ENCODE results near the gene FUZ. TPM values are rescaled to one million over a fixed set of nuclear protein-coding genes. Genes with fewer than 3 reads are reported as not detected.

The FUZ gene
- total RNA-seq, 2 donors from 2014 or later: 7.6 to 10.0 TPM

DNA sequence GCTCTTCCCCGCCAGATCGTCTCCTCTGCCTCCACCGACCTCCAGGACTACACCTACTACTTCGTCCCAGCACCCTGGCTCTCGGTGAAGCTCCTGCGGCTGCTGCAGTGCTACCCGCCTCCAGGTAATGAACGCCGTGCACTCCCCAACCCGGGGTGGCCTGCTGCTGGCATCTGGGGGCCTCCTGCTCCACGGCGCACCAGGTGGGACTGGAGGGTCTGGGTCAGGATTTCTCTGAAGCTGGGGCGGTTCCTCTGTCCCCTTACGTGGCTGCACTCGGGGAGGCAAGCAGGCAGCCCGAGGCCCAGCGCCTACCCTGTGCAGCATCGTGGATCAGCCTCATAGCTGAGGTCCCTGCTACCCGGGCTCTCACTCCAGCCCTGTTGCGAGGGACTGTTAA is 17.5 kb downstream of the FUZ start:
- ATAC-seq (no peak), DNase-seq (no peak)
- intact Hi-C loops (cut with DNase I, micrococcal nuclease): no loop called here

DNA sequence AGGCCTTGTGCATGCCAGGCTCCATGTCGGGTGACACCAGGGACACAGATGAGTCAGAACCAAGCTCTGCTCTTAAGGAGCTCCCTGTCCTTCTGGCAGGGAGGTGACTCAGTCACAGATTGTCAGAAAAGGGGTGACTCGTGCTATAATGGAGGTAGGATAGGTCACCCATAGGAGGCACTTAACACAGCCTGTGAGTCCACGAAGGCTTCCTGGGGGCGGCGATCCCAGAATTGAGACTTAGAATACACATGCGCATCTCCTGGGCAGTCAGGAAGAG is 19.6 kb downstream of the FUZ start:
- intact Hi-C loops (cut with DNase I, micrococcal nuclease): no loop called here

DNA sequence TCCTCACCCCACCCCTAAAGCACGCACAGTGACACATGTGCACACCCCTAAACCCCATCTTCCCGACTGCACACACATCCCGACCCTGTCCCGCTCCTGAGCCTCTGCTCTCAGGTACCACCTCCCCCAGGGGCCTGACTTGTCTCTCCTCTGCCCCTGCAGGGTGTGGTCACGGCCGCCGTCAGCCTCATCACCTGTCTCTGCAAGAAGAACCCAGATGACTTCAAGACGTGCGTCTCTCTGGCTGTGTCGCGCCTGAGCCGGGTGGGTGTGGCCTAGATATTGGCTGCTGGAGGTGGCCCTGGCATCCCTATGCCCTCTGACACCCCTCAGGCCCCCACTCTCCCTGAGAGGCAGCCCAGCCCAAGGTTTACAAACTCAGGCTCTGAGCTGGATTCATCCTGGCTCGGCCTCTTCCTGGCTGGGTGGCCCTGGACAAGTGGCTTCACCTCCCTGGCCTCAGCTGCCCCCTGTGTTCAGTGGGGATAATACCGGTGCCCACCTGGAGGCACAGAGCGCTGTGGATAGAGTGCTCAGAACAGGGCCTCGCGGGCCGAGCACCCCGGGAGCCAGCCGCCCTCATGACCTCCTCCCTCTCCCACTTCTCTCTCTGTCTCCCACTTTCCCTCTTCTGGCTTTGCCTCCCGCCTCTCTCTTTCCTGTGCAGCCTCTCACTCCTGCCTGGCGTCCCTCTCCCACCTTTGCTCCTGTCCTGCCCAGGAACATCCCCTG is 20.1 kb downstream of the FUZ start:
- DNase-seq: no peak
- intact Hi-C loops (cut with DNase I, micrococcal nuclease): no loop called here
- no peak for ATAC-seq

More for the DNA sequence above, 19.6 kb downstream of the FUZ start:
- ATAC-seq: no peak
- DNase-seq: no peak

DNA sequence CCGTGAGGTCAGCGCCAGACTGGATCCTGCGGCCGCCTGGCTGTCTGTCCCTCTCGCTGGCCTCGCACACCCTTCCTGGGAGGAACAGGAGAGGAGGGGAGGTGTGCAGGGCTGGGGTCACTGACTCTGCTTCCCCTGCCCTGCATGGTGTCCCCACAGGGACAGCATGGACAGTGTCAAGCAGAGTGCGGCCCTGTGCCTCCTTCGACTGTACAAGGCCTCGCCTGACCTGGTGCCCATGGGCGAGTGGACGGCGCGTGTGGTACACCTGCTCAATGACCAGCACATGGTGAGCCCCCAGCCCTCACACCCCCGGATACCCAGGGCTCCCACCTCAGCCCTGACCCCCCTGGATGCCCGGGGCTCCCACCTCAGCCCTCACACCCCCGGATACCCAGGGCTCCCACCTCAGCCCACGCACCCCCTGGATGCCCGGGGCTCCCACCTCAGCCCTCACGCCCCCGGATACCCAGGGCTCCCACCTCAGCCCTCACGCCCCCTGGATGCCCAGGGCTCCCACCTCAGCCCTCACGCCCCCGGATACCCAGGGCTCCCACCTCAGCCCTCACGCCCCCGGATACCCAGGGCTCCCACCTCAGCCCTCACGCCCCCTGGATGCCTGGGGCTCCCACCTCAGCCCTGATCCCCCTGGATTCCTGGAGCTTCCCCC is 21.2 kb downstream of the FUZ start:
- intact Hi-C loops (cut with DNase I, micrococcal nuclease): no loop called here
- no peak for DNase-seq
- no peak for ATAC-seq

DNA sequence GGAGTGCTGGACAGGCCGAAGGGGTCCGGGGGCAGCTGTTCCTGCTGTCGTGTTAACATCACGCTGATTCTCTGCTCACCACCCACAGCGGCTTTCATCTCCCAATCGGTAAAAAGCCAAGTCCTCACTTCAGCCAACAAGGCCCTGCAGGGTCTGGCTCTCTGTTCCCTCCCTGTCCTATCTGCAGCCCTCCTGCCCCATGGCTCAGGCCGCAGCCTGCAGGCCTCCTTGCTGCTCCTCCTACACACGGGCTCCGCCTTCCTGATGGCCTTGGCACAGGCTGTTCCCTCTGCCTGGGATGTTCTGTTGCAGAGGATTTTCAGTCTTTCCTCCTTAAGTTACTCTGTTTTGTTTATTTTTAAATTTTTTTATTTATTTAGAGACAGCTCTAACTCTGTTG is 22.2 kb downstream of the FUZ start:
- no peak for DNase-seq
- intact Hi-C loops (cut with DNase I, micrococcal nuclease): no loop called here
- ATAC-seq: no peak

DNA sequence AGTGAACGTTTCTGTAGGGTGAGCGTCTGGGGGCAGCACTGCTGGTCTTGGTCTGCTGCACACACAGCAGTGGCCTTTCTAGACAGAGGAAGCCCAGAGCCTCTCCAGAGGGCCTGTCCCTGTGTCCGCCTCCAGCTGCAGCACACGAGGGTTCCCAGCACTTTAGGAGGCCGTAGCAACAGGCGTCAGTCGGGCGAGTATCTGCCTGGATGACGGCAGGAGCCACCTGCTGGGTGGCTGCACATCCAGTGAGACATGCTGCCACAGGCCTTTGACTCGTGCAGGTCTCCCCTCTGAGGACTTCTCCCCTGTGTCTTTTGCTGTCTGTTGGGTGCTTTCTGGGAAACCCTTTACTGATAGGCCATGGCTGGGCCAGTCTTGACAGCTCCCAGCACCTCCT is 24.2 kb downstream of the FUZ start:
- DNase-seq (no peak), ATAC-seq (no peak)
- intact Hi-C loops (cut with DNase I, micrococcal nuclease): no loop called here

DNA sequence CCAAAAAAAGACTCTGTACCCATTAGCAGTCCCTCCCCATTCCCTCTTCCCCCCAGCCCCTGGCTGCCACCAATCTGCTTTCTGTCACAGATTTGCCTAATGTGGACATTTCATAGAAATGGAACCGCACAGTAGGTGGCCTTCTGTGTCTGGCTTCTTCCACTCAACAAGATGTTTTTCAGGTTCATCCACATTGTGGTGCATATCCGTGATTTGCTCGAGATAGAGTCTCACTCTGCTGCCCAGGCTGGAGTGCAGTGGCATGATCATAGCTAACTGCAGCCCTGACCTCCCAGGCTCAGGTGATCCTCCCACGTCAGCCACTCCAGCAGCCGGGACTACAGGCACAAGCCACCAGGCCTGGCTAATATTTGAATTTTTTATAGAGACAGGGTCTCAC is 25.3 kb downstream of the FUZ start:
- ATAC-seq: no peak
- intact Hi-C loops (cut with DNase I, micrococcal nuclease): no loop called here

DNA sequence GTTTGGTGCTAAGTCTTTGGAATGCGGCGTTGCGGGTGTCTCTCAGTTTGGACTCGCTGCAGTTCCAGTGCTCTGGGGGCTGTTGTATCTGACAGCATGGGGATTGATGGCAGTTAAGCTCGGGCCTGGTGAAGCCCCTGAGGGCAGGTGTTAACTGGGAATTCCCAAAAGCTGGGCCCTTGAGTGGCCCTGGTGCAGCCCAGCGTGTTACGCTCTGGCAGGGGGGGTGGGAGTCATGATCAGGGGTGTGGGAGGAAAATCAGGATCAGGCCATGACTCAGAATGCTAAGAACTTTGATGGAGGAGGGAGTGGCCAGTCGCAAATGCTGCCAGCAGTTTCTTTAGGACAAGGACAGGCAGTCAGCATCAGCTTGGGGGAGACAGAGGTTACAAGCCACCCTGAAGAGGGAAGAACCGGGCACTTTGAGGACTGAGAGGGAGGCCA is 26.7 kb downstream of the FUZ start:
- DNase-seq: no peak
- intact Hi-C loops (cut with DNase I, micrococcal nuclease): no loop called here
- ATAC-seq: peak; percentile 13

More for the DNA sequence above, 25.3 kb downstream of the FUZ start:
- no peak for DNase-seq

DNA sequence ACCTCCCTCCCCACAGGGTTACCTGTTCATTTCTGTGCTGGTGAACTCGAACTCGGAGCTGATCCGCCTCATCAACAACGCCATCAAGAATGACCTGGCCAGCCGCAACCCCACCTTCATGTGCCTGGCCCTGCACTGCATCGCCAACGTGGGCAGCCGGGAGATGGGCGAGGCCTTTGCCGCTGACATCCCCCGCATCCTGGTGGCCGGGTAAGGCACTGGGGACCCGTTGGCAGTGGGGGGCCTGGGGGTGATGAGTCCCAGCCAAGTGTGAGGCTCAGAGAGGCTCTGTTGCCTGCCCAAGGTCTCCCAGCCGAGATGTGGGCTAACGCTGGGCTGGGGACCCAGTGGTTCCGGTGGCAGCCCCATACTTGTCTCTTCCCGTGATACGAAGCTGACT is 30.6 kb downstream of the FUZ start:
- ATAC-seq (no peak), DNase-seq (no peak)
- intact Hi-C loops (cut with DNase I, micrococcal nuclease): no loop called here

DNA sequence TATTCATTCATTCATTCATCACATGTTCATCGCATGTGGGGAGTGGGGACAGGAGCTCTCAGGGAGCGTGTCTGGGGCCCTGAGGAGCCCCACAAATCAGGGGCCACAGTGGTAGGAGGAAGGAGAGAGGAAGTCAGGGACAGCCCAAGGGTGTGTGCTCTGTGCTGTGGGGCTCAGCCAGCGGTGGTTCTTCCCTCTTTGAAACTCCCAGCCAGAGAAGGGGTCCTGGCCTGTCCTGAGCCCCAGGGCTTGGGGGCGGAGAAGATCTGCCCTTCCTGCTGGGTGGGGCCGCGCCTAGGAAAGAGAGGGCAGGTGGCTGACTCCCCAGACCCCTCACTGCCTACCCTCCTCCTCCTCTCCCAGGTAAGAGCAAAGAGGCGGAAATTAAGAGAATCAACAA is 31.7 kb downstream of the FUZ start:
- intact Hi-C loops (cut with DNase I, micrococcal nuclease): no loop called here
- no peak for ATAC-seq
- no peak for DNase-seq

DNA sequence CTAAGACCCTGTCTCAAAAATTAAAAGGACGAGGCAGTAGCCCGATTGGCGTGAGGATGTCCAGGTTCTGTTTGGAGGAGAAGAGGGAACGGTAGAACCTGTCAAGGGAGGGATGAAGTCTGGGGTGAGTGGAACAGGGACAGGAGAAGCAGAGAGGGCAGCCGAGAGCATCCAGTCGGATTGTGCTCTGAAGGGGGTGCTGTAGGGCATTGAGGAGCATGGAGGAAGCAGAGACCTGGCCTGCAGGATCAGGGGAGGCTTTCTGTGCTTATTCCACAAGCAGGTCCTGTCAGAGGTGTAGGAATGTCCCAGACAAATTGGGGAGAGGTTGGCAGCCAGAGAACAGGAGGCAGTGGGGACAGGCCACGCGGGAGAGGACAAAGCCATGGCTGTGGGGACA is 32.2 kb downstream of the FUZ start:
- ATAC-seq: no peak
- intact Hi-C loops (cut with DNase I, micrococcal nuclease): no loop called here

DNA sequence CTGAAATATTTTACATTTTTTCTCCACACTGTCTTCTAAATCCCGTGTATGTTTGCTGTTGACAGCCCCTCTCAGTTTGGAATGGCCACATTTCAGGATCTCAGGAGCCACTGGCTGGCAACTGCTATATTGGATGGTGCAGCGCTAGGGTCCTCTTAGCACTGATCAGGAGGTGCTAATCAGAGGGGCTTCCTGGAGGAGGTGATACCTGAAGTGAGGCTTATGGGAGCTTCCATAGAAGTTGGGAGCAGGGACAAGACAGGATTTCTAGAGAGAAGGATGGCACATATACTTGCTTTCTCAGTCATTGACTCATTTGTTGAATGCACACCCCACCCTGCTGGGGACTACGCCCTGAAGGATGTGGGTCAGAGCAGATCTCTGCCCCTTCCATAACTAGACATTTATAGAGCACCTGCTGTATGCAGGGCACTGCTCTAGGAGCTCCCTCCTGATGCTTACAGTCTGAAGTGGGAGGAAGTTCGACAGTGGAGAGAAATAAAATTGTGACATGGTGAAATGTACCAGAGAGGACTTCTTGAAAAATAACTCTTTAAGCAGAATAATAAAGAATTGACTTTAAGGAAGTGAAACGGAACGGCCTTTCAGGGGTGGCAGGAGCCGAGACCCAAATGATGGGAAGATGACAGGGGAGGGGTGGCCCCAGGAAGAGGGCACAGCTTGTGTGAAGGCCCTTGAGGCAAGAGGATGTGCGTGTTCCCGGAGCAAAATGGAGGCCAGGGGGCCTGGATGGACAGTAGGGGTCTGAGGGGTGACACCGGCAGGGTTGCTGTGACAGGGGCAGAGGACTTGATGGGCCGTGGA is 33.1 kb downstream of the FUZ start:
- DNase-seq (no peak), ATAC-seq (no peak)
- intact Hi-C loops (cut with DNase I, micrococcal nuclease): no loop called here

More for the DNA sequence above, 32.2 kb downstream of the FUZ start:
- DNase-seq: no peak

DNA sequence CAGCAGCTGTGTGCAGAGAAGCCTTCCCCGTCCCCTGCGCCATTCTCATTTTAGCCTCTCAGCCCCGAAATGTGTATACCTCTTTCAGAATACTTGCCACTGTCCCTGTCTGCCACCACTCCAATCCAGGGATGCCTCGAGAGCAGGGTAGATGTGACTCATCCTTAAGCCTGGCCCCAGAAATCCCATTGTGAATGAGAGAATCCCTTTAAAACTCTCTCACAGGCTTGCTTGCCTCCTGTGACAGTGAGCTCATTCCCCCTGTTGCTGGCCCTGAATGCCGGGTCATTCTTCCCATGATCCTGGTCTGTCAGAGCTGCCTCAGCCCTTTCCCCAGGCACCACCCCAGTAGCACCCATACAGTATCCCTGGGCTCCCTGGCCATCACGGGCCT is 36.7 kb downstream of the FUZ start:
- DNase-seq (no peak), ATAC-seq (no peak)
- intact Hi-C loops (cut with DNase I, micrococcal nuclease): no loop called here

DNA sequence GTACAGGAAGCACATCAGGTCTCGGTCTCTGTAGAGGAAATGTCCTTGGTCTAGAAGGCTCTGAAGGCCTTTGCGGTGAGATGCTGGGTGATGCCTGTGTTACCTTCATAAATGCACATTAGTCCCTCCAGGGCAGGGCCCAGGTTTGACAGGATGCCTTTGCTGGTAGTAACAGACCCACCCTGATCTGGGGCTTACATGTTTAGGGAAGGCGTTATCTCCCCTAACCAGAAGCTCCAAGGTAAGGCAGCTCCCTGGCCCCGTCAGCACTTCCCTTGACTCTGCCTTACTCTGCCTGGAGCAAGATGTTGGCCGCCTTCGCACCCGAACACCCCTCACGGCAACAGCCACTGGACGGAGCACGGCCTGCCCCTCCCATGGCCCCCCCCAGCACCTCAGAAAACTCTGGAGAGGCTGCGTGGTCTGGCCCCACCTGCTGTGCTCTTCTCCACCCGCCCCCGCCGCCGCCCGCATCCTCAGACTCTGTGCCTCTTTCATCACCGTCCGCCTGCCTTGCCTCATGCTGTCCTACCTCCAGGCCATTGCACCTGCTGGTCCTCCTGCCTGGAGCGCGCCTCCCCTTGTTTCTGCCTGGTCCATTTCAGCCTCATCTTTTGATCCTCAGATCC is 37.2 kb downstream of the FUZ start:
- ATAC-seq (no peak), DNase-seq (no peak)
- intact Hi-C loops (cut with DNase I, micrococcal nuclease): no loop called here

DNA sequence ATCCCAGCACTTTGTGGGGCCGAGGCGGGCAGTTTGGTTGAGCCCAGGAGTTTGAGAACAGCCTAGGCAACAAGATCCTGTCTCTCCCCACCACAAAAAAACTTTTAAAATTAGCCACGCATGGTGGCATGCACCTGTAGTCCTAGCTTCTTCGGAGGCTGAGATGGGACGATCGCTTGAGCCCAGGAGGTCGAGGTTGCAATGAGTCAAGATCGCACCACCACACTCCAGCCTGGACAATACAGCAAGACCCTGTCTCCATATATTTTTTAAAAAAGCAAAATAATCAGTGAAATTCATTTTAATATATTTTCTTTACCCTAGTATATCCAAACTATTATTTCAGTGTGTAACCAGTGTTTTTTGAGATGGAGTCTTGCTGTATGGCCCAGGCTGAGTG is 38.1 kb downstream of the FUZ start:
- ATAC-seq (no peak), DNase-seq (no peak)
- intact Hi-C loops (cut with DNase I, micrococcal nuclease): no loop called here

DNA sequence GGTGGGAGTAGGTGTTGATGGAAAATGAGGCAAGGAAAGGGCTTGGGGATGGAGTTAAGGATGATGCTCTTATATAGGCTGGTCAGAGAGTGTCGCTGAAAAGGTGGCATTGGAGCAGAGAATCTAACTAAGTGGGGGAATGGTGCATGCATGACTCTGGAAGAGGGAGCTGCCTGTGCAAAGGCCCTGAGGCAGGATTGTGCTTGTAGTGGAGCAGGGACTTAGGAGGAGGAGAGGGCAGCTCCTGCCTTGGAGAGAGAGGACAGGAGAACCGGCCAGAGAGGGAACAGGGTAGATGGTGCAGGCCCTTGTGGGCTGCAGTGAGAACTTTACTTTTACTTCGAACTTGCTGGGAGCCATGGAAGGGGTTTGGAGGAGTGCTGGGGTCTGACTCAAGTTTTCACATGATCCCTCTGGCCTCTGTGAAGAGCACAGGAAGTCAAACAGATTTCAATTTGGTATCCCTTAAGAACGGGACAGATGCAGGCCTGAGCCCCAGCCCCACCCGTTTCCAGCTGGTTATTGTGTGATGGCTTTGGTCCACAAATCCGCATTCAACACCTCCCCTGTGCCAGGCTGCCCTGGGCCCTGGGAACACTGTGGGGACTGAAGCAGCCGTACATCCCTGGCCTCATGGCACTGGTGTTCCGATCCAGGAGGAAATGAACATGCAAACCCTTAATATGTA is 39.3 kb downstream of the FUZ start:
- DNase-seq (no peak), ATAC-seq (no peak)
- intact Hi-C loops (cut with DNase I, micrococcal nuclease): no loop called here

DNA sequence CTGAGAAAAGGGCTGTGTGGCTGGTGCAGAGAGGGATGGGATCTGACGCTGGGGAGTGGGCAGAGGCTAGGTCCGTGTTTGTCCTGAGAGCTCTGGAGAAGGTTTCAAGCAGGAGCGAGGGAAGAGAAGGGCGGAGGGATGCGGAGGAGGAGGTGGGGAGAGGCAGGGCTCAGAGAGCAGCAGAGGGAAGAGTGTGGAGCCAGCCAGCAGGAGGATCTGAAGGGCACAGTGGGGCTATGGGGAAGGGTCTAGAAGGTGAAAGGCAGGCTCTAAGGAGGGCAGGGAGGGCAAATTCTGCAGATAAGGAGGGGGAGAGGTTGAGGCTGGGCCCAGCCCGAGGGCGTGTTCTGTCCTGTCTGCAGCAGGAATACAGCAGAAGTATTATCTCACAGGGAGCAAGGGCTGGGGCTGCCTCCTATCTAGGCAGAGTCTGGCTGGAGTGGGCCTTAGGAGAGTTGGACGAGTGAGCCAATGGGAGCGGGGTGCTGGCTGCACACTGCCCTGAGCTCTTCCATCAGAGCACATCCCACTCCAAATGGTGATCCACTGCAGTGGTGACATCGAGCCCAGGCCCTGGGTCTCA is 40.2 kb downstream of the FUZ start:
- DNase-seq: no peak
- intact Hi-C loops (cut with DNase I, micrococcal nuclease): no loop called here
- peak; percentile 12 for ATAC-seq

DNA sequence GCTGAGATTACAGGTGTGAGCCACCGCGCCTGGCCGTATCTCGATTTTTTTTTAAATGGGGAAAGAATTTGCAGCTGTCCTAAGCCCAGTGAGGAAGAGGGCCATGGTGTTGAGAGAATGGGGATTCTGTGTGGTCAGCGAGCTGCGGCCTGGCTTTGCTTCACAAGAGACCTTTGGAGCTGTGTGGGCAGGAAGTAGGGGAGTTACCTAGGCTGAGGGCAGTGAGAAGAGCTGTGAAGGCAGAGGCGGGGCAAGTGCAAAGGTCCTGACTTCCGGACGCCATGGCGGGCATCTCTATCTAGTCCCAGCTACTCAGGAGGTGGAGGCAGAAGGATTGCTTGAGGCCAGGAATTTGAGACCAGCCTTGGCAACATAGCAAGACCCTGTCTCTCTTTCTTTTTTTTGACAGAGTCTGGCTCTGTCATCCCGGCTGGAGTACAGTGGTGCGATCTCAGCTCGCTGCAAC is 41.4 kb downstream of the FUZ start:
- DNase-seq (peak in 1 of 2 donors; percentile 38), ATAC-seq (peak; percentile 63)
- intact Hi-C loops (cut with DNase I, micrococcal nuclease): no loop called here

DNA sequence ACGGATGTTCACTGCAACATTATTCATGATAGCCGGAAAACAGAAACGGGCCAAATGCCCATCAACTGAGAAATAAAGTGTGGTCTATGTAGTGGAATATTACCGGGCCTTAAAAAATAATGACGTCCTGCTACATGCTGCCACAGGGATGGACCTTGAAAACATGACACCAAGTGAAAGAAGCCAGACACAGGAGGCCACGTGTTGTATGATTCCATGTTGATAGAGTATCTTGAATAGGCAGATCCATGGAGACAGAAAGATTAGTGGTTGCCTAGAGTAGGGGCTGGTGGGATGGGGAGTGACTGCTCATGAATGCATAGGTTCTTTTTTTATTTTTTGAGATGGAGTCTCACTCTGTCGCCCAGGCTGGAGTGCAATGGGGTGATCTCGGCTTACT is 42.6 kb downstream of the FUZ start:
- DNase-seq: no peak
- intact Hi-C loops (cut with DNase I, micrococcal nuclease): no loop called here
- no peak for ATAC-seq
